ENCODE results near the gene G6PC1. TPM values are rescaled to one million over a fixed set of nuclear protein-coding genes. Genes with fewer than 3 reads are reported as not detected.

Gene G6PC1
- total and polyA plus RNA-seq, 2 of the 13 experiments (the other 11 are each of a cell fraction or from before 2014, with no cell fraction given), result 1.7 to 37.9 TPM

GRCh38 chr17:42886283-42887176 is 14.1 kb upstream of the G6PC1 start (continued):
- 0 out of 2 replicates have a peak, but pooled peaks have one; percentile 18 for TF ChIP-seq DNMT1 (CRISPR knock-in tag; IDR thresholded peaks at IDR 0.05)
- TF ChIP-seq ARID2 (CRISPR knock-in tag; IDR thresholded peaks at IDR 0.05; ENCODE audit: borderline replicate concordance), result no peak
- TF ChIP-seq ZBTB21 (CRISPR knock-in tag; IDR thresholded peaks at IDR 0.05), result no peak
- TF ChIP-seq ZNF556 (CRISPR knock-in tag; IDR thresholded peaks at IDR 0.05; ENCODE audit: borderline replicate concordance), result peak; percentile 93; the same call in 1 of the 2 replicates
- TF ChIP-seq AHR (CRISPR knock-in tag; IDR thresholded peaks at IDR 0.05), result no peak; the same call in 1 of the 2 replicates
- TF ChIP-seq ZNF296 (CRISPR knock-in tag; conservative IDR thresholded peaks at IDR 0.05), result no peak
- TF ChIP-seq ZFX (CRISPR knock-in tag; IDR thresholded peaks at IDR 0.05; ENCODE audit: low read depth), result peak; percentile 78
- TF ChIP-seq, protein P1, sequence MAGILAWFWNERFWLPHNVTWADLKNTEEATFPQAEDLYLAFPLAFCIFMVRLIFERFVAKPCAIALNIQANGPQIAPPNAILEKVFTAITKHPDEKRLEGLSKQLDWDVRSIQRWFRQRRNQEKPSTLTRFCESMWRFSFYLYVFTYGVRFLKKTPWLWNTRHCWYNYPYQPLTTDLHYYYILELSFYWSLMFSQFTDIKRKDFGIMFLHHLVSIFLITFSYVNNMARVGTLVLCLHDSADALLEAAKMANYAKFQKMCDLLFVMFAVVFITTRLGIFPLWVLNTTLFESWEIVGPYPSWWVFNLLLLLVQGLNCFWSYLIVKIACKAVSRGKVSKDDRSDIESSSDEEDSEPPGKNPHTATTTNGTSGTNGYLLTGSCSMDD (CRISPR knock-in tag; IDR thresholded peaks at IDR 0.05), result no peak
- TF ChIP-seq EP300 (IDR thresholded peaks at IDR 0.05; ENCODE audit: low read depth in 2 of 2, low read length in 2 of 2), result no peak; a peak in 1 of 4 replicates
- TF ChIP-seq EP300 (CRISPR knock-in tag; IDR thresholded peaks at IDR 0.05; ENCODE audit: borderline replicate concordance), result no peak
- TF ChIP-seq, protein P2, sequence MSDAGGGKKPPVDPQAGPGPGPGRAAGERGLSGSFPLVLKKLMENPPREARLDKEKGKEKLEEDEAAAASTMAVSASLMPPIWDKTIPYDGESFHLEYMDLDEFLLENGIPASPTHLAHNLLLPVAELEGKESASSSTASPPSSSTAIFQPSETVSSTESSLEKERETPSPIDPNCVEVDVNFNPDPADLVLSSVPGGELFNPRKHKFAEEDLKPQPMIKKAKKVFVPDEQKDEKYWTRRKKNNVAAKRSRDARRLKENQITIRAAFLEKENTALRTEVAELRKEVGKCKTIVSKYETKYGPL (CRISPR knock-in tag; IDR thresholded peaks at IDR 0.05), result no peak
- peak; percentile 38 for TF ChIP-seq ARNT2 (CRISPR knock-in tag; IDR thresholded peaks at IDR 0.05; ENCODE audit: low read depth)
- 0 out of 2 replicates have a peak, but pooled peaks have one; percentile 56 for TF ChIP-seq RARG (CRISPR knock-in tag; IDR thresholded peaks at IDR 0.05; ENCODE audit: low read depth)

All from HepG2 (cell line).